NCI-H82 treated with DMSO at 0.1 percent for 48 hours (cell line): ENCODE measurements around the gene NFATC1.

Source experiments
- DNase-seq: peaks from one replicate; lab custom pipeline; 2025; ENCODE audit not compliant: unreplicated experiment; lab: John Stamatoyannopoulos, UW

Gene NFATC1

GRCh38 chr18:79486356-79487182 lies 90.8 kb downstream of the NFATC1 start:
- no peak for DNase-seq

GRCh38 chr18:79487183-79487800 lies 91.6 kb downstream of the NFATC1 start:
- DNase-seq: no peak

- DNase-seq: no peak
These were observed 92.1 kb downstream of the NFATC1 start for GRCh38 chr18:79487801-79488201.

DNA sequence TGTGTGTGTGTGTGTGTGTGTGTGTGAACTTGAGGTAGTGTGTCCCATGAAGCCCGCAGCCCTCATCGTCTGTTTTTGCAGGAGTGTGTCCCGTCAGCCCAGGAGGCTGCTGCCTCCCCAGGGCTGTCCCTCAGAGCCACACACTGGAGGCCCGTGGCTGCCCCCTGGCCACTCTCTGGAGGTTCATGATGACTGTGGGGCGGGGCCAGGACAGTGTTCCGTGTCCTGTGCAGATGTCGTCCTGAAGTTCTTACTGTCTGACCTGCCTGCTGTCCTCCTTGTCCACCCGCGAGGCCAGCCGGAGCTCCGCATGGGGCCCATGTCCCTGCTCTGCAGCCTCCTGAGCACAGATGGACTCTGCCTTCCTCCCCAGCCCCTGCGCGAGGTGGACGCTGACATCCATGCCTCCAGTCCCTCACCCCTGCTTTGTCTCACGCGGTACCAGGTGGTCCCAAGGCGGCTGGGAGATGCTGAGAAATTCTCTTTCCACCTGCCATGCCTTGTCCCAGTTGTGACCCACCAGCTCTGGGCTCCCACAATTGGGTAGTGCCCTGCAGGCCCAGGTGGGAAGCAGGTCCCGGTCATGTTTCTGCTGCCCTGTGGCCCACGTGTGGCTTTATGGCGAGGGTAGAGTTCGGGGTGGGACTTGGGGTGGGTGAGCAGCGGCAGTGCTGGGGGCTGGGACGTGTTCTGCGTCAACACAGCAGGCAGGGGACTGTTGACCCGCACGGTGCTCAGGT lies 92.8 kb downstream of the NFATC1 start:
- no peak for DNase-seq

DNA sequence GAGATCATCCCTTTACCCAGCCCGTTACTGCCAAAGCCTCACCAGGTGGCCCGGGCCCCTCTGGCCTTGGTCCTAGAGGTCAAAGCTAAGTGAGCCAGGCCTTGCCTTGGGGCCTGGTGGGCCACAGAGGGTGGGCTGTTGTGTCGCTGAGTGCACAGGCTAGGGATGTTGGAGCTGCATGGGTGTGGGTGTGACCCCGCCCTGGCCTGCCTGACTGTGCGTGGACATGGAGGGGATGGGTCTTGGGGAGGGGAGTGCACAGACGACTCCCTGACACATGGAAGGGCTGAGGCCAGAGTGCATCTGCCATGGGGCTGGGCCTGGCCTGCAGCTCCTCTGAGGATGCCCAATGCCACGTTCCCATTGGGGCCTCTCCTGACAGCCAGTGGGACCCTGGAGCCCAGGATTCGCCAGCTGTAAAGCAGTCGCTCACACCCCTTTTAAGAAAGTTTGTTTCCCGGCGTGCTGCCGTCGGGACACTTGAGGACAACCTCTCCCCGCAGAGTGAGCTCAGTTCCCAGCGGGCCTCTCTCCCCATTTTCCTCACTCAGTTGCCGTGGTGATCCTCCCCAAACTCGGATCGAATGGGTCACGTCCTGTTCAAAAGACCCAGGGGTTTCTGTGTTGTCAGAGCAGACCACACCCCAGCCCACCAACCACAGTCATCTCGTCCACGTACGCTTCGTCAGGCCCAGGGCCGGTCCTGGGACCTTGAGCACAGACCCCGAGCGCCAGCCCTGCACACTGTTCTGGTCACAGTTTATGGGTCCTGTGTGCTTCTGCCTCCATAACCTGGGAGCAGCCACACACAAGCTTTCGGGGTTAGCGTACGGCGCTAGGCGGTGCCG lies 93.5 kb downstream of the NFATC1 start:
- no peak for DNase-seq

- no peak for DNase-seq
These were observed 94.3 kb downstream of the NFATC1 start for GRCh38 chr18:79489899-79490625.

- DNase-seq: no peak
These were observed 94.9 kb downstream of the NFATC1 start for GRCh38 chr18:79490626-79491041.

- DNase-seq: no peak
These were observed 95.4 kb downstream of the NFATC1 start for GRCh38 chr18:79491081-79491551.

DNA sequence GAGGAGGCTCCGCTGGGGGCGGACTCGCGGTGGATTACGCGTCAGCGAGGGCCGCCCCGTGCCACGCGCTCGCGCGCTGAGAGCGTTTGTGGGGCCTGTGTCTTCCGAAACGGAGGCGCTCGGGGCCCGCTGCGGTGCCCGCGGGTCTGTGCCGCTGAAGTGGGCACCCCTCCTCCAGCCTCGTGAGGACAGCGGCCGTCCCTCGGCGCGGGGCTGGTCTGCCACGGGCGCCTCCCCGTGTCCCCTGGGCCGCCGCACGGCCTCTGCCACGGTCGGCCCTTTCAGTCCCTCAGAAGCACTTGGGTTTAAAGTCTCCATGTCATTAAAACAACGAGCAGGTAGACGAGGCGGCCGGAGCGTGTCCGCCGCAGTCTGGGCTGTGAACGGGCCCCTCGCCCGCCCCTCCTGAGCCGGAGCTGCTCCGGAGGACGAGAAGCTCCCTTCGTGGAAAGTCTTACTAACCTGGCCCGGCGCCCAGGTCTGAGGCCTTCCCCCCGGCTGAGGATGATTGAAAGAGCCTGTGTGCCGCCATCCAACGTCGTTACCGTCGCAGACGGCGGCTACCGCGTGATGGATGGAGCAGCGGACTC lies 97.6 kb downstream of the NFATC1 start:
- no peak for DNase-seq

- no peak for DNase-seq
These were observed 98.1 kb downstream of the NFATC1 start for GRCh38 chr18:79493801-79494211.

DNA sequence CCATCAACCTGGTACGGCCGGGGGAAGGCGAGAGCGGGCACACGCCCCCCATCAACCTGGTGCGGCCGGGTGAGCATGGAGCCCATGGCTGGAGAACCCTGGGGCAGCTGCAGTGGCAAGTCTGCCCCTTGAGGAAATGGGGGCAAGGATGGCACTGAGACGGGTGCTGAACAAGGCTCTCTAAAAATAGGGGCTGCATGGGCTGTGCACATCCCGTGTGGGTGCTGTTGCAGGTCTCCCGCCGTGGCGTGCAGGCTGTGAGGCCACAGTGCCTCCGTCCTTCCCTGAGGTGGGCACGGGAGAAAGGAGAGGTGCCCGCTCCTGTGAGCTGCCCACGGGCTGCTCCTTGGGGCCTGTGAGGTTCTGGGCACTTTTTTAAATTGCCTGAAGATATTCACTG lies 99.2 kb downstream of the NFATC1 start:
- no peak for DNase-seq

DNA sequence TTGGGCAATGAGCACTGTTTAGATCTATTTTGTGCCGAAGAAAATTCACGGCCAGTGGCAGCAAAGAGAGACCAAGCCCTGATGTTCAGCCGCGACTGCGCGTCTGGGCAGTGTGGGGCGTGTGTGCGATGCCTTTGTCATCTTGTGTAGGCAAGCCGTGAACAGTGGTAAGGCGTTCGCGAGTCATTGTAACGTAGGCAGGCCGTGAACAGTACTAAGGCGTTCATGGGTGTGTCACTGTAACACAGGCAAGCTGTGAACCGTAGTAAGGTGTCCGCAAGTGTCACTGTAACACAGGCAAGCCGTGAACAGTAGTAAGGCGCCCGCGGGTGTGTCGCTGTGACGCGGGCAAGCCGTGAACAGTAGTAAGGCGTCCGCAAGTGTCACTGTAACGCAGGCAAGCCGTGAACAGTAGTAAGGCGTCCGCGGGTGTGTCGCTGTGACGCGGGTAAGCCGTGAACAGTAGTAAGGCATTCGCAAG lies 99.9 kb downstream of the NFATC1 start:
- DNase-seq: no peak

GRCh38 chr18:79496237-79496977 lies 100.7 kb downstream of the NFATC1 start:
- no peak for DNase-seq

- no peak for DNase-seq
These were observed 101.4 kb downstream of the NFATC1 start for GRCh38 chr18:79496978-79497637.

DNA sequence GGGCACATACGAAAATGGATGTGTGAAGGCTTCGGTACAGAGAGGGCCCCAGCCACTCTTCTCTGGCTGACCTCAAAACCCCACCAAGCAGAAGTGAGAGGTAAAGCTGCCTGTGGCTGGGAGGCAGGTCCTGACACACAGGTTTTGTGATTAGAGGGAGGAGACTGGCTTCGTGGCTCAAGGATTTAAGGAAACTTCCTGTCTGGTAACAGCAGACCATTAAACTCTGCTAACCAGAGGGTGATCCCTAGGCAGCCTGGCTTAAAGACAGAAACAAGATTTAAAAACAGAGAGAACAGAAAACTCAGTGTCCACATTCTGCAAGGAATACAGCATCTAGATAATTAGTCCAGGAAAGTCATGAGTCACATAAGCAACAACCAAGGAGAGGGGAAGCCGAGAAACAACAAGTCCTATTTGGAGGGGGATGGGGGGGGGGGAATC lies 101.9 kb downstream of the NFATC1 start:
- no peak for DNase-seq

DNA sequence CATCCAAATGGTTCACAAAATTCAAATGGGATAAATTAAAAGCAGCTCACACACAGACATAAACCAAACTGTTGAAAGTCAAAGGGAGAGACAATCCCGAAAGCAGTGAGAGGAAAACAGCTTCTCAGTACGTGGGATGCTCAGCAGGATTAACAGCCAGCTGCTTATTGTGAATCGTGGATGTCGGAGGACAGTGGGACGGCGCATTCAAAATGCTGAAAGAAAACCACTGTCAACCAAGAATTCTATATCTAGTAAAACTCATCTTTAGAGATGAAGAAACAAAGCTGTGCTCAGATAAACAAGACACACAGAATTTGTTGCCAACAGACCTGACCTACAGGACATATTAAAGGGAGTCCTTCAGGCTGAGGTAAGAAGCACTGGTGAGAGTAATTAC lies 102.9 kb downstream of the NFATC1 start:
- no peak for DNase-seq

DNA sequence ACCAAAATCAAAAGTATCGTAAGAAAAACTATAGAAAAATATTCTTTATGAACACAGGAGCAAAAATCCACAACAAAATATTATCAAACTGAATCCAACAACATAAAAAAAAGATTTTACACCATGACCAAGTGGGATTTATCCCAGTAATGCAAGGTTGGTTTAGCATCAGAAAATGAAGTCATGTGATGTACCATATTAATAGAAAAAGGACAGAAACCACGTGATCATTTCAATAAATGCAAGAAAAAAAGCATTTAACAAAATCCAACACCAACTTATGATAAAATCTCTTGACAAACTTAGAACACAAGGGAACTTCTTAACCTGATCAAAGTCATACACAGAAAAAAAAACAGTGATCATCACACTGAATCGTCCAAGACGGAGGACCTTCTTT lies 105.3 kb downstream of the NFATC1 start:
- DNase-seq: no peak

DNA sequence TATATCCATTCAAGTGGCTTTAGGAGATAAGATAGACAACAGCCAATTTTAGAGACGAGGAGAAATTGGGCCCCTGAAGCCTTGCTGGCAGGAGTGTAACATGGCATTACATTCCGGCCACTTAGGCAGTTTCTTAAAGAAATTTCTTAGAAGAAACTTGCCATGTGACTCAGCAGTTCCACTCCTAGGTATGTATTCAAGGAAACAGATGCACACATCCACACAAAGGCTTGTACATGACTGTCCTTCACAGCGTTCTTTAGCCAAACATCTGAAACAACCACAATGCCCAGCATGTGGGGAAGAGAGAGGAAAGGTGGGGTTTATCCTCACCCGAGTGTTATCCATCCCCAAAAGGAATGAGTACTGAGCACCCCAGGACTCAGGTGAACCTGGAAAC lies 107.1 kb downstream of the NFATC1 start:
- no peak for DNase-seq
